NK-92 (cell line): ENCODE data around the gene CEP170B.
"Not testable (repeated sequence)": the region's sequence is repeated elsewhere in the genome, so short reads cannot be mapped to it uniquely, and the experiment has no call there.

Source experiments
- DNase-seq: peaks from one replicate; lab custom pipeline; 2025; ENCODE audit not compliant: unreplicated experiment; lab: John Stamatoyannopoulos, UW

Gene CEP170B

GRCh38 chr14:104903990-104904389 is 38.9 kb downstream of the CEP170B start:
- DNase-seq = no peak

GRCh38 chr14:104904650-104905578 is 39.8 kb downstream of the CEP170B start:
- not testable (repeated sequence) for DNase-seq

GRCh38 chr14:104905579-104905933 is 40.5 kb downstream of the CEP170B start:
- not testable (repeated sequence) for DNase-seq

DNA sequence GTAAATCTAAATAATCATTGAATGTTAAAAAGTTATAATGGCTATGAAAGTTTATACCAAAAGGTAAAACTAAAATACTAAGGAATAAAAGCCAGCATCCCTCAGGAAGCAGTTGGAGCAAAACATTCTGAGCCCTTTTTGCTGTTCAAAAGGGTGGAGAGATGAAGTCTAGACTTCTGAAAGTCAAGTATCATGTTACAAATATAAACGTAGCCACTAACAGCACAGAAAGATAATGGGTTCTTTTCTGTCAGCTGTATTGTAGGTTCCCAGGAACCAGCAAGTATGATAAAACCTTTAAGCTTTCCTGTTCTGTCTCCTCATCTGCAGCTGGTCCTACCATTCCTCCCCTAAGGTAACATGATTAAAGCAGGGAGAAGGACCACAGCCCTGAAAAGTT is 43.2 kb downstream of the CEP170B start:
- no peak for DNase-seq

- DNase-seq = no peak
These were observed 47.0 kb downstream of the CEP170B start for GRCh38 chr14:104912053-104912452.

DNA sequence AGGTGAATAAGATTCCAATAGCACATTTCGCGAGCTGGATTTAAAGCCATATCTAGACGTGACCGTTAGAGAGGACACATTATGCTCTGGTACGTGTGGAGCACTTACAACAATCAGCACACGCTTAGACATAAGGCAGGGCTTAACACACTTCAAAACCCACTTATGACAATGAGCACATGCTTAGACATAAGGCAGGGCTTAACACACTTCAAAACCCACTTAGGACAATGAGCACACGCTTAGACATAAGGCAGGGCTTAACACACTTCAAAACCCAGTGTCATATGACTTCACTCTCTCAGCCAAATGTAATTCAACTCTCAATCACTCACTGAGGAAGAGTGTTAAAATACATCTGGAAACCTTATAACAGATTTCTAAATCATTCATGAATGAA is 48.4 kb downstream of the CEP170B start:
- no peak for DNase-seq

- DNase-seq = no peak
These were observed 52.0 kb downstream of the CEP170B start for GRCh38 chr14:104917116-104917515.

- no peak for DNase-seq
These were observed 52.9 kb downstream of the CEP170B start for GRCh38 chr14:104917993-104918392.

GRCh38 chr14:104919152-104919992 is 54.3 kb downstream of the CEP170B start:
- not testable (repeated sequence) for DNase-seq

DNA sequence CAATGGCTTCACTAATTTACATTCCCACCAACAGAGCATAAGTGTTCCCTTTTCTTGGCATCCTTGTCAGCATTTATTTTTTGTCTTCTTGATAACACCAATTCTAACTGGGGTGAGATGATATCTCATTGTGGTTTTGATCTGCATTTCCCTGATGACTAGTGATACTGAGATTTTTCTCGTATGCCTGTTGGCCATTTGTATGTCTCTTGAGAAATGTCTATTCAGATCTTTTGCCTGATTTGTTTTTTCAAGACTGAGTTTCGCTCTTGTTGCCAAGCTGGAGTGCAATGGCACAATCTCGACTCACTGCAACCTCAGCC is 54.9 kb downstream of the CEP170B start:
- no peak for DNase-seq

- DNase-seq = no peak
These were observed 58.8 kb downstream of the CEP170B start for GRCh38 chr14:104923640-104924420.

- DNase-seq = no peak
These were observed 59.5 kb downstream of the CEP170B start, which contains the start of gene PLD4 for GRCh38 chr14:104924421-104925213. Gene PLD4, plus strand, starts transcription at chr14:104924879. Its CDS starts 2,262 bp downstream, at chr14:104927141.

DNA sequence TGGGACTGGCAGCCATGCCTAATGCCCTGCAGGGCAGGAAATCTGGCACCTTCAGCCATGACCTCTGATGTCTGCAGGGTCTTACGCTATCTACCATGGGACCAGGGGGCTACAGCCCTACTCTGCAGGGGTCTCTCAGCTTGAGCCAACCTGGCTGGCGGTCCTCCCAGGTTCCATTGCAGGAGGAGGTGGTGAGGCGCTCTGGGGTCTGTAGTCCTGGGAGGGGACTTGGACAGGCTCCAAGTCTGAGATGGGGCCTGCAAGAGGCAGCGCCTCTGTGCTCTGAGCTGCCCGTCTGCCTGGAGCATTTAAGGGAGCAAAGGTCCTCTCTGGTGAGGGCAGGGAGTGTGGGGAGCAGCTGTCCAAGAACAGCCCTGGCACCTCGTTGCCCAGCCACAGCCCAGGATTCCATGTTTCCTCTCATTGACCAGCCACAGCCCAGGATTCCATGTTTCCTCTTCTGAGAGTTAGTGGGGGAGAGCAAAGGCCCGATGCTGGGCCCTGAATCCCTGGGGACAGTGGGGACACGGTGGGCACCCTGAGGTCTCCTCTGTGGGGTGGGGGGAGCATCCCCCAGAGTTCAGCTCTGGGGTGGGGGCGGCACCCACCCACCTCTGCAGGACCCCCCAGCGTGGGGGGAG is 60.3 kb downstream of the CEP170B start:
- DNase-seq = no peak

- no peak for DNase-seq
These were observed 61.0 kb downstream of the CEP170B start for GRCh38 chr14:104925855-104926609.

DNA sequence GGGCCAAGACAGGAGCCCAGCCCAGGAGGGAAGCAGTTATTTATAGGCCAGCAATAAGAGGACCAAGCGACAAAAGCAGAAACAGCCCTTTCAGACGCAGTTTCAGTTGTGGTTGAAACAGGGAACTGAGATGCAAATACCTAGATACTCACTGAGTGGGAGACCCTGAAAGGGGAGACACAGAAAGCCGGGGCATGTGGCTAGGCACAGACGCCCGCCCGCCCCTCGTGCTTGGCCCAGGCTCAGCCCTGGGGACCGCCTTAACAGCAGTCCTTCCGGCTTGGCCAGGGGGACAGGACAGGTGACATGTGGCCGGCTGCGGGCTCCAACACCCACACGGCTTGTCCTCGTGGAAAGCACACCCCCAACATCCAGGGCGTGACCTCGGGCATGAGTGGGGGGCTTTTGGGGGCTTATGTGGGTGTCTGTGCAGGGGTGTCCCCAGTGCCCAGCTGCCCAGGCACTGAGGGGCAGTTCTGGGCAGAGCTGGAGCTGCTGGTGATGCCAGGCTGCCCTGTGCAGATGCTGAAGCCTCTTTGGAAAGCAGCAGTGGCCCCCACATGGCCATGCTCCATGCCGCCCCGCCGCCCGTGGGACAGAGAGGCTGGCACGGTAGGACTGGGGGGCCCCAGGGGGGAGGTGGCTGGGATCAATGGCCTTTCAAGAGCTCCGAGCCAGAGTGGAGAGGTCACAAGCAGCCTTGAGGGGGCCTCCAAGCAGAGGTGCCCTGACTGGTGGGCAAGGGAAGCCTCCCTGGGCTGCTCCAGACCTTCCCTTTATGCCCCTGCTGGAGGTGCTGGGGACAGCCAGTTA is 61.8 kb downstream of the CEP170B start:
- no peak for DNase-seq

DNA sequence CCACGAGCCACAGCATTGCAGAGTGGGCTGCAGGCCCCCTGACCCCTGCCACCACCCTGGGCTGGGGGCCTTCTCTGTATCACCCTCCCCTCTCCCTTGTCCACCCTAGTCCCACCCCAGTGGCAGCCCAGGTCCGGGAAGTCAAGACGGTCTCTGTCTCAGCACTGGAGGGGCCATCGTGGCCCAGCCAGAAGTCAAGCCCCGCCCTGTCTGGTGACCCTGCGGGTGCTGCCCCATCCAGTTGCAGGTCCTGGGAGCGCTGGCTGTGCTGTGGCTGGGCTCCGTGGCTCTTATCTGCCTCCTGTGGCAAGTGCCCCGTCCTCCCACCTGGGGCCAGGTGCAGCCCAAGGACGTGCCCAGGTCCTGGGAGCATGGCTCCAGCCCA is 62.4 kb downstream of the CEP170B start:
- DNase-seq = no peak

DNA sequence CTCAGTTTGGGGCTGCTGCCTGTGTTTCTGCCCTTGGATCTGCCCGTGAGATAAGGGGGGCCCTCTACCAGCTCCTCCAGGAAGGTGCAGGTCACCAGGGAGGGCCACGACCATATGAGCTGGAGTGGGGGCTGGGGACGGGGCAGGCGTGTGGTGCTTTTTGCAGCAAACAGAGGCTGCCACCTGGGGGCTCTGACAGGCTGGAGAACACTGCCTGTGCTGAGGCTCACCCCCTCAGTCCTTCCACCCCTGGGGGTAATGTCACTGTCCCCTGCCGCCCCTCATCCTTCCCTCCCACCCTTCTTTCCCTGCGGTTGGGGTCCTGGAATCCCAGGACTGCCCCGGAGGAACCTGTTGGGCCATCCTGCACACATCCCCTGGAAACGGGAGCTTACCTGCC is 62.8 kb downstream of the CEP170B start:
- no peak for DNase-seq

DNA sequence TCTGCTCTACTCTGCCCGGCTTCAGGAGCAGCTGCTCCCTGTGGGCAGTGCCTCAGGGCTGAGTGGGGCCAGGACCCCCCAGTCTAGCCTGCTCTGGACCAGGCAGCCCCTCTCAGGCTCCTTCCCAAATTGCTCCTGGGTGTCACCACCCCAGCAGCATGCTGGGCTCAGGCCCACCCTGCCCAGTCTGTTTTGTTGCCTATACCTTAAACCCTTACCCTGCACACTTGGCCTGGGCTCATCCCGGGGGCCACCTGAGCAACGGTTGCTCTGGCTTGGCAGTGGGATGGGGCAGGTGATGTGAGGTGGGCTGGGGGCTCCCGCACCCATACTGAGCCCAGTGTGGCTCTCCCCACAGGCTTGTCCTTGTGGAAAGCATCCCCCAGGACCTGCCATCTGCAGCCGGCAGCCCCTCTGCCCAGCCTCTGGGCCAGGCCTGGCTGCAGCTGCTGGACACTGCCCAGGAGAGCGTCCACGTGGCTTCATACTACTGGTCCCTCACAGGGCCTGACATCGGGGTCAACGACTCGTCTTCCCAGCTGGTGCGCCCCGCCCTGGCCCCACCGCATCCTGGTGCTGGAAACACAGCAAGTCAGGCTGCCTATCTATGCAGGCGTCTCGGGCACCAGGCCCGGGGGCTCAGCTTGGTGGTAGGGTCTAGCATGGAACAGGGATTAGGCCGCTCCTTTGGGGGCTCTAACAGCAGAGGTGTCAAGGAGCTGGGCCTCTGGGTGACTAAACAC is 63.5 kb downstream of the CEP170B start:
- DNase-seq = no peak
